HL-60 (cell line): ENCODE measurements around the gene RNF151.
"Not testable (repeated sequence)": the region's sequence is repeated elsewhere in the genome, so short reads cannot be mapped to it uniquely, and the experiment has no call there.

Experiments
- DNase-seq, 2 experiments: peaks; one replicate each; pipeline ENCODE4 v3.0.0-alpha.2; 2010 to 2020; ENCODE audit warnings: low read depth in 1 of 2, low spot score in 1 of 2
- H3K27ac ChIP-seq: fragments of 250-450 bp; sonication (Bioruptor Pico); replicated peaks from 2 replicates; pipeline ENCODE4 v1.5.1; 2020; ENCODE audit warnings: mild to moderate bottlenecking, moderate library complexity
- H3K27me3 ChIP-seq: fragments of 250-450 bp; sonication (Bioruptor Pico); 2 replicates; pipeline ENCODE4 v1.5.1; 2021; ENCODE audit warnings: mild to moderate bottlenecking, moderate library complexity; ENCODE audit not compliant: insufficient read depth, poor library complexity, severe bottlenecking
- H3K4me3 ChIP-seq: replicated peaks from 2 replicates; pipeline ENCODE4 v1.5.1; 2011; ENCODE audit warnings: mild to moderate bottlenecking, control low read depth, low read length; ENCODE audit not compliant: insufficient read depth
- GABPA ChIP-seq: IDR thresholded peaks from 2 replicates; pipeline ENCODE4 v1.6.1; 2012; ENCODE audit warnings: low read depth
- POLR2AphosphoS5 ChIP-seq: IDR thresholded peaks from 2 replicates; pipeline ENCODE4 v1.6.1; 2012; ENCODE audit warnings: low read depth
- SPI1 ChIP-seq: IDR thresholded peaks from 2 replicates; pipeline ENCODE4 v1.6.1; 2012; ENCODE audit warnings: low read depth, mild to moderate bottlenecking, borderline replicate concordance
- TF ChIP-seq, protein P1 (sequence below): IDR thresholded peaks from one replicate; pipeline ENCODE4 v1.5.1; 2011; ENCODE audit warnings: low read length, control low read depth, inconsistent platforms; ENCODE audit not compliant: insufficient read depth
- TF ChIP-seq, protein P2 (sequence below): IDR thresholded peaks from 2 replicates; pipeline ENCODE4 v1.6.1; 2012; ENCODE audit warnings: low read depth; ENCODE audit not compliant: insufficient replicate concordance

RNF151 gene

DNA sequence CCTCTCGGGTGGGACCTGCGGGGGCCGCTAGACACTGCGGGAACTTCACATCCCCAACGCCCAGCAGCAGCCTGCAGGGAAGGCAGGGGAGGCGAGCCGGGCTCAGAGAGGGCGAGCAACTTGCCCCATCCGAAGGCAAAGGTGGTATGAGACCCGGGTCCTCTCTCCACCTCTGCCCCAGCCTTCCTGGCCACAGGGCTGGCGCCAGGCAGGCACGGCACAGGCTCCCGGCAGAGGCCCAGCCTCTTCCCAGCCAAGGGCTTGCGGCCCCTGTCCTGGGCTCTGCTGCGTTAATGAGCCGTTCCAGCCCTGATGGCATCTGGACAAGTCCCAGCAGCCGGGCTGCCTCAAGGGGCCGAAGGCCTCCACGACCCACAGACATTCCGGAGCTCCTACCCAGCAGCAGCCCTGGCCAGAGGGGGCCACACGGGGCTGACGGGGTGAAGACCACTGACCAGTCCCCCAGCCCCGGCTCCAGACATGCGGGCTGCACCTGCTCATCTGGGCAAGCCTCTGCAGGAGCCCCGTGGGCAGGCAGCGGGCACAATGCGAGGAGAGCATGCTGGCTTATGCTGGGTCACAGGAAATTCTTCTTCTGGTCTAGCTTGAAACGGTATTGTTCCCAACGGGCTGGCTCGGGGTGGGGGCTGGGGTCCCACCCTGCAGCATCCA, 47.2 kb upstream of the RNF151 start:
- TF ChIP-seq, protein P1, sequence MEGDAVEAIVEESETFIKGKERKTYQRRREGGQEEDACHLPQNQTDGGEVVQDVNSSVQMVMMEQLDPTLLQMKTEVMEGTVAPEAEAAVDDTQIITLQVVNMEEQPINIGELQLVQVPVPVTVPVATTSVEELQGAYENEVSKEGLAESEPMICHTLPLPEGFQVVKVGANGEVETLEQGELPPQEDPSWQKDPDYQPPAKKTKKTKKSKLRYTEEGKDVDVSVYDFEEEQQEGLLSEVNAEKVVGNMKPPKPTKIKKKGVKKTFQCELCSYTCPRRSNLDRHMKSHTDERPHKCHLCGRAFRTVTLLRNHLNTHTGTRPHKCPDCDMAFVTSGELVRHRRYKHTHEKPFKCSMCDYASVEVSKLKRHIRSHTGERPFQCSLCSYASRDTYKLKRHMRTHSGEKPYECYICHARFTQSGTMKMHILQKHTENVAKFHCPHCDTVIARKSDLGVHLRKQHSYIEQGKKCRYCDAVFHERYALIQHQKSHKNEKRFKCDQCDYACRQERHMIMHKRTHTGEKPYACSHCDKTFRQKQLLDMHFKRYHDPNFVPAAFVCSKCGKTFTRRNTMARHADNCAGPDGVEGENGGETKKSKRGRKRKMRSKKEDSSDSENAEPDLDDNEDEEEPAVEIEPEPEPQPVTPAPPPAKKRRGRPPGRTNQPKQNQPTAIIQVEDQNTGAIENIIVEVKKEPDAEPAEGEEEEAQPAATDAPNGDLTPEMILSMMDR, result no peak
- no peak for TF ChIP-seq GABPA
- TF ChIP-seq SPI1, result no peak
- TF ChIP-seq POLR2AphosphoS5, result no peak
- TF ChIP-seq, protein P2, sequence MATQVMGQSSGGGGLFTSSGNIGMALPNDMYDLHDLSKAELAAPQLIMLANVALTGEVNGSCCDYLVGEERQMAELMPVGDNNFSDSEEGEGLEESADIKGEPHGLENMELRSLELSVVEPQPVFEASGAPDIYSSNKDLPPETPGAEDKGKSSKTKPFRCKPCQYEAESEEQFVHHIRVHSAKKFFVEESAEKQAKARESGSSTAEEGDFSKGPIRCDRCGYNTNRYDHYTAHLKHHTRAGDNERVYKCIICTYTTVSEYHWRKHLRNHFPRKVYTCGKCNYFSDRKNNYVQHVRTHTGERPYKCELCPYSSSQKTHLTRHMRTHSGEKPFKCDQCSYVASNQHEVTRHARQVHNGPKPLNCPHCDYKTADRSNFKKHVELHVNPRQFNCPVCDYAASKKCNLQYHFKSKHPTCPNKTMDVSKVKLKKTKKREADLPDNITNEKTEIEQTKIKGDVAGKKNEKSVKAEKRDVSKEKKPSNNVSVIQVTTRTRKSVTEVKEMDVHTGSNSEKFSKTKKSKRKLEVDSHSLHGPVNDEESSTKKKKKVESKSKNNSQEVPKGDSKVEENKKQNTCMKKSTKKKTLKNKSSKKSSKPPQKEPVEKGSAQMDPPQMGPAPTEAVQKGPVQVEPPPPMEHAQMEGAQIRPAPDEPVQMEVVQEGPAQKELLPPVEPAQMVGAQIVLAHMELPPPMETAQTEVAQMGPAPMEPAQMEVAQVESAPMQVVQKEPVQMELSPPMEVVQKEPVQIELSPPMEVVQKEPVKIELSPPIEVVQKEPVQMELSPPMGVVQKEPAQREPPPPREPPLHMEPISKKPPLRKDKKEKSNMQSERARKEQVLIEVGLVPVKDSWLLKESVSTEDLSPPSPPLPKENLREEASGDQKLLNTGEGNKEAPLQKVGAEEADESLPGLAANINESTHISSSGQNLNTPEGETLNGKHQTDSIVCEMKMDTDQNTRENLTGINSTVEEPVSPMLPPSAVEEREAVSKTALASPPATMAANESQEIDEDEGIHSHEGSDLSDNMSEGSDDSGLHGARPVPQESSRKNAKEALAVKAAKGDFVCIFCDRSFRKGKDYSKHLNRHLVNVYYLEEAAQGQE, result no peak
- no peak for DNase-seq
- Histone ChIP-seq H3K27me3 (peaks cover 56% of the 10 kb centered on the region), H3K27ac (no peak overlapping the region), H3K4me3 (no peak overlapping the region)

DNA sequence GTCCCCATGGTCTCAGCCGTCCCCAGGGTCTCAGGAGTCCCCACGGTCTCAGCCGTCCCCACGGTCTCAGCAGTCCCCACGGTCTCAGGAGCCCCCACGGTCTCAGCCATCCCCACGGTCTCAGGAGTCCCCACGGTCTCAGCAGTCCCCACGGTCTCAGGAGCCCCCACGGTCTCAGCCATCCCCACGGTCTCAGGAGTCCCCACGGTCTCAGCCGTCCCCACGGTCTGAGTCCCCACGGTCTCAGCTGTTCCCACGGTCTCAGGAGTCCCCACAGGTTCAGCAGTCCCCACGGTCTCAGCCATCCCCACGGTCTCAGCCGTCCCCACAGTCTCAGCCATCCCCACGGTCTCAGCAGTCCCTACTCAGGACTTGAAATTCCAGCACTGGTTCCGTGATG, 46.5 kb upstream of the RNF151 start:
- not testable (repeated sequence) for DNase-seq, H3K27ac ChIP-seq, H3K4me3 ChIP-seq
- peaks cover 56% of the 10 kb centered on the region for H3K27me3 ChIP-seq

DNA sequence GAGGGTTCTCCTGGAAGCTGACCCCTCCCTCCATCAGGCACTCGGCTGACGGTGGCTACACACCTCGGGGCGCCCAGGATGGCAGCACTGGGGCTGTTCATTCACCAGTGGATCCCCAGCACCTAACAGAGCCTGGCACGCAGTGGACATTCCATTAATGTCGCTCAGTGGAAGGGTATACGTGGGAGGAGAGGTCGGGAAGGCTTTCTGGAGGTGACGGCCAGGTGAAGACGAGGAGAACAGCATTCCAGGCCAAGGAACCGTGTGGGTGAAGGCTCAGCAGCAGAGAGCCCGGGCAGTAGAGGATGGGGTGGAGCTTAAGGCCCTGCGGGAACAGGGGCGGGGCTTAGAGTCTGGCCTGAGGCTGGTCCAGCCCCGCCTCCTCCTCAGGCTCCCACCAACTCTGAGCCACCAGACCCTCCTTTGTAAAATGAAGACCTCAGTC, 45.9 kb upstream of the RNF151 start:
- TF ChIP-seq POLR2AphosphoS5 (no peak), GABPA (no peak), SPI1 (no peak)
- TF ChIP-seq, protein P2, result no peak
- TF ChIP-seq, protein P1, result no peak
- no peak overlapping the region for H3K4me3 ChIP-seq
- peaks cover 51% of the 10 kb centered on the region for H3K27me3 ChIP-seq
- no peak overlapping the region for H3K27ac ChIP-seq
- DNase-seq, result no peak

DNA sequence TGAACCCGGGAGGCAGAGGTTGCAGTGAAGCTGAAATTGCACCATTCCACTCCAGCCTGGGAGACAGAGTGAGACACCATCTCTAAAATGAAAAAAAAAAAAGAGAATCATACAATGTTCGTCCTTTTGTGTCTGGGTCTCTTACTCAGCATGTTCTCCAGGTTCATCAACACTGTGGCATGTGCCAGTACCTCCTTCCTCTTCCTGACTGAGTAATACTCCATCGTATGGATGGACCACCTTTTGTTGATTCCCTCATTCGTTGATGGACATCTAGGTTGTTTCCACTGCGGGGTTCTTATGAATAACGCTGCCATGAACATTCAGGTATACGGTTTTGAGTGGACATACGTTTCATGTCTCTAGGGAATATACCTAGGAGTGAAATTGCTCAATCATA, 44.3 kb upstream of the RNF151 start:
- H3K27me3 ChIP-seq, result peaks cover 38% of the 10 kb centered on the region

More for the DNA sequence above, 44.3 kb upstream of the RNF151 start:
- Histone ChIP-seq H3K27ac (no peak overlapping the region), H3K4me3 (no peak overlapping the region)
- TF ChIP-seq, protein P2, result no peak
- TF ChIP-seq GABPA, result no peak
- no peak for TF ChIP-seq SPI1
- TF ChIP-seq, protein P1, result no peak
- TF ChIP-seq POLR2AphosphoS5, result no peak
- DNase-seq, result no peak
